Umbilical cord (tissue), 2 donors: ENCODE results near the gene ADAT3. TPM values are rescaled to one million over a fixed set of nuclear protein-coding genes. Genes with fewer than 3 reads are reported as not detected.
A peak's percentile ranks its signal among the peaks of the same experiment; 100 is the strongest.
"Not testable (repeated sequence)": the region's sequence is repeated elsewhere in the genome, so short reads cannot be mapped to it uniquely, and the experiment has no call there.

Experiments
- DNase-seq: peaks from one replicate; pipeline ENCODE4 v3.0.0-alpha.2; 2015; ENCODE audit warnings: low spot score
- total RNA-seq: library from RNA; depleted of rRNA; stranded (reverse); fragments of >200 nt; gene quantifications from one replicate; pipeline ENCODE4 v1.2.3, GENCODE V29; 2014; ENCODE audit warnings: low replicate concordance; ENCODE audit not compliant: insufficient read depth

ADAT3 gene
- total RNA-seq, 1 donor from 2014 or later: 7.5 TPM

DNA sequence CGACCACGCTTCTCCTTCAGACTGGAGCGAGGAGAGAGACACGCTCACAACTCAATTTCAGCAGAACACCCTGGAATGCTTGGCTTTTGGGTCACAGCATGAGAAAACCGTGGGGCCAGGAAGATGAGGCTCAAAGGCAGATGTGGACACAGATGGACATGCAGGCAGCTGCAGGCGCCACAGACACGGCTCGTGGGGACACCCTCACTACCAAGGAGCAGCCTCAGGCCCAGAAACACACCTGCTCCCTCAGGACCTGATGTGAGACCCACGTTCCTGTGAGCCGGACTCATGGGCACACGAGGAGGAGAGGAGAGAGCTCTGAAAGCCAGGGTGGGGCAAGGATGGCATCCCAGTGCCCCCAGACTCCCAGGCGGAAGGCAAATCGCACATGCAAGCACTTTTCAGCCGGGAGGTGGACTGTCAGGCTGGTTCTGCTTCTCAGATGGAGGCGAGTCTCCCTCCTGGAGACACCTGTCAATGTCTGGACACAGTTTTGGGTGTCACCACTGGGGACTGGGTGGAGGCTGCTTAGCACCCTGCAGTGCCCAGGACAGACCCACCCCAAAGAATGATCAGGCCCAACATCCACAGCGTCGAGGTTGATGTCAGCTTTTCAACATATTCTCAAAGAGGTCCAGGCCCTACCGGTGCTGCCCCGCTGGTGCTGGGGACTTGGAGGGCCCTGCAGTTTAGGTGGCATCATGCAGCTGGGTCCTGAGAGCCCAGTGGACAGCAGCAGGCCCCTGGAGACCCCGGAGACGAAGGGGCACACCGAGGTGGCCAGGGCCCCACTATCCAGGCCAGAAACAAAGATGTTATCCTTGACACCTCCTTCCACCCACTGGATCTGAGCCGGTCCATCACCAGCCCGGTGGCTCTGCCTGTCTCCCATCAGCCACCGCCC is 22.2 kb upstream of the ADAT3 start:
- DNase-seq: no peak

DNA sequence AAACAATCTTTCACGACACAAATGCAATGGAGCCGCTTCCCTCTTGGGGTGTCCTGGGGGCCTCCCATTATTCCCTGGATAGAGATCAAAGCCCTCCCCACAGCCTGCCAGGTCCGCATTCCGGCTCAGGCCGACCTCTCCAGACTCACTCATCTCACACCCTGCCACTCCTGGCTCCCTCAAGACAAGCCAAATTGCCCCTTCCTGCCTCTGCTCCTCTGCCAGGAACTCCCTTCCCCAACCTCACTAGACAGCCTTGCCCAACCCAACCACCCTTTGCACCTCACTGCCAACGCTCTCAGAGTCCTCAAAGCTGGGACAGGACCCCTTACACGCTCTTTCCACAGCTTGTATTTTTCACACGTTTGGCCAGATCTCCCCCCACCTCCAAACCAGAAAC is 21.4 kb upstream of the ADAT3 start:
- no peak for DNase-seq

DNA sequence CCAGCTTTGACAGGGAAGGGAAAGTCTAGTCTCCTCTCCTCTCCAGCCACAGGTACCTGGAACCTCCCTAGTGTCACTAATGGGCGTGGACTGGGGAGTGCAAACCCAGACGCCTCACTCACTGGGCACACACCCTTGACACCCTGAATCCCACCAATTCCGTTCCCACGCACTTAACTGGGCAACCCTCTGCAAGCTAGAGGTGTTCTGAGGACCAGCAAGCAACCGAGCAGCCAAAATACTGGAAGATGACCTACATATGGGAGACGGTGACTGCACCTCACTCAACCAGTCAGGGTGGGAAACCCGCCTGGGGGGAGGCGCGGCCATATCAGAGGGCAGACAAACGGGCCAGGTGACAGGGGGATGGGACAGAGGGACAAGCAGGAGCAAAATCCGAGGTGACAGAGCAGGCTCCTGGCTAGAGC is 20.9 kb upstream of the ADAT3 start:
- no peak for DNase-seq

DNA sequence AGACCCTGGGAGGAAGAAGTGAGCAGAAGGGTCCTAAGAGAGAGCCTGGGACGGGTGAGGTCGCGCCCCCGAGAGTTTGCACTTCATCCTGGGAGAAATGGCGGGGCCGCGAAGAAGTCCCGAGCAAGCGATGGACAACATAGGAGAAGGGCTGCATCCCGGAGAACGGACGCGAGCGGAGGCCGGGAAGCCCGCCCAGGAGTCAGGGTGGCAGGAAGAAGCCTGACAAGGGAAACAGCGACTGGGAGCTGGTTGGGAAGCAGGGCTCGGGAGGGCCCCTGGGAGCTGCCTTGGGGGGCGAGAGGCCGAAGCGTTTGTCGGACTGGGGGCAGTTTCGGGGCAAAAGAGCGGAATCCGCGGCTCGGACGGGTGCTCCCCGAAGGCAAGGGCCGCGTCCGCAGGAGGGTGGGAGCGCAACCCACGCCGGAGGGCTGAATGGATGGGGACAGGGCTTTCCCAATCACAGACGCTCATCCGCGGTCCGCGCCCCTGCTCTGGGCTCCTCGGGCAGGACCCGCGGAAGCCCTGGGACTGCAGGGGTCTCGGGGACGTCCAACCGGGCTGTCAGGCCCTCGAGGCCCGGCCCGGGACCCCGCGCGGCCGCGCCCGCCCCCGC is 20.4 kb upstream of the ADAT3 start:
- no peak for DNase-seq

DNA sequence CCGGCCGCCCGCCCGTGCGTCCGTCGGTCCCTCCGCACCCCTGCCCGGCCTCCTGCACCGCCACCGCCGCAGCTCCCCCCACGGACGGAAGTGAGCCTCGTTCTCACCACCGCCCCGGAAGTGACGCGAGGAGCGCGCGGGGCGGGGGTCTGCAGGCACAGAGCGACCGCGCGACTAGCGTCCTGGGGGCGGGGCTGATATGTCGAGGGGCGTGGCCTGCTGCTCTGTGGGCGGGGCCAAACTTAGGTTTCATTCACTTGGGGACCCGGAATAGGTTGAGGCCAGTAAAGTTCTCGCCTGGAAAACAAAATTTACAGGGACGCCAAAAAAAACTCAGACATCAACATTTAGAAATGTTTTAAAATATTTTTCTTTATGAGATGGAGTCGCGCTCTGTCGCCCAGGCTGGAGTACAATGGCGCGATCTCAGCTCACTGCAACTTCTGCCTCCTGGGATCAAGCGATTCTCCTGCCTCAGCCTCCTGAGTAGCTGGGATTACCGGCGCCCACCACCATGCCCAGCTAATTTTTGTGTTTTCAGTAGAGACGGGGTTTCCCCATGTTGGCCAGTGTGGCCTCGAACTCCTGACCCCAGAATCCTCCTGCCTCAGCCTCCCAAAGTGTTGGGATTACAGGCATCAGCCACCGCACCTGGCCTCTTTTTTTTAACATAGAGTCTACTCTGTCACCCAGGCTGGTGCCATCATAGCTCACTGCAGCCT is 19.6 kb upstream of the ADAT3 start, which contains the start of gene ABHD17A:
Gene ABHD17A, minus strand, starts transcription at position 99 of the 722 bp plus-strand sequence. CDS start 3,930 bp downstream, outside the sequence.
- peak; percentile 93 for DNase-seq

DNA sequence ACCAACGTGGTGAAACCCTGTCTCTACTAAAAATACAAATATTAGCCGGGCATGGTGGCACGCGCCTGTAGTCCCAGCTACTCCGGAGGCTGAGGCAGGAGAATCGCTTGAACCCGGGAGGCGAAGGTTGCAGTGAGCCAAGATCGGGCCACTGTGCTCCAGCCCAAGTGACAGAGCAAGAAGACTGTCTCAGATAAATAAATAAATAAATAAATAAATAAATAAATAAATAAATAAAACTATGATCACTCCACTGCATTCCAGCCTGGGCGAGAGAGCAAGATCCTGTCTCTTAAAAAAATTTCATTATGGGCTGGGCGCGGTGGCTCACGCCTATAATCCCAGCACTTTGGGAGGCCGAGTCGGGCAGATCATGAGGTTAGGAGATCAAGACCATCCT is 18.8 kb upstream of the ADAT3 start:
- not testable (repeated sequence) for DNase-seq

DNA sequence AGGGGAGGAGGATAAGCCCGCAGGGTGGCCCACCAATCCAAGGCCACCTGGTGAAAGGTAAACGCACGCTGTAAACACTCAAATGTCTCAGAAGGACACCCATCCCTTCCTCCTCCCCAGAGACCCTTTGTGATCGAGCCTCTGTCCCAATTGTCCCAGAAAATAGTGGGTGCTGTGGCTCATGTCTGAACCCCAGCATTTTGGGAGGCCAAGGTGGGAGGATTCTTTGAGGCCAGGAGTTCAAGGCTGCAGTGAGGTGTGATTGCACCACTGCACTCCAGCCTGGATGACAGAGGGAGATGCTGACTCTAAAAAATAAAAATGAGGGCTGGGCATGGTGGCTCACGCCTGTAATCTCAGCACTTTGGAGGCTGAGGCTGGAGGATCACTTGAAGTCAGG is 16.8 kb upstream of the ADAT3 start:
- no peak for DNase-seq

DNA sequence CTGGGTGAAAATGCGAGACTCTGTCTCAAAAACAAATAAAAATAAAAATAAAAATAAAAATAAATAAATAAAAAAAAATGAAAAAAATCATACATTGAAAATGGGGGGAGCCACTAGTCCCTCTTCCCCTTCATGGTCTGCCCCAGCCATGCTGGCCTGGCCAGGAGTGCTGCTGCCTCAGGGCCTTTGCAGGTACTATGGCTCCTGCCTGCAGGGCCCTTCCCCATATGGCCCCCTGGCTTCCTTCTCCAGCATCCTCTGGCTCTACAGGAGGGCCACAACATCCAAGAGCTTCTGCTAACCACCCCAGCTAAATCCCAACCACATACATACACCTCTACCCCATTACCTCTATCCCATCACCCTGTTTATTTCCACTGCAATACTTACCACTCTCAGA is 15.3 kb upstream of the ADAT3 start:
- DNase-seq: no peak

DNA sequence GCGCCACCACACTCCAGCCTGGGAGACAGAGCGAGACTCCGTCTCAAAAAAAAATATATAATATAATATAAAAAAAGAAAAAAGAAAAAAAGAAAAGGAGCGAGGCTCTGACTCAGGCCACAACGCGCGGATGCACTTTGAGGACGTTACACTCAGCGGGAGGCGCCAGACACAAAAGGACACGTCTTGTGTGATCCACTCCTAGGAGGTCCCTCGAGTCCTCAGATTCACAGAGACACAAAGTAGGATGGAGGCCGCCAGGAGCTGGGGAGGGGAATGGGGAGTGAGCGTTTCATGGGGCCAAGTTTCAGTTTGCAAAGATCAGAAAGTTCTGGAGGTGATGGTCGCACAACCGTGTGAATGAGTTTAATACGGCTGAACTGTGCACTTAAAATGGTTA is 11.4 kb upstream of the ADAT3 start:
- DNase-seq: no peak

DNA sequence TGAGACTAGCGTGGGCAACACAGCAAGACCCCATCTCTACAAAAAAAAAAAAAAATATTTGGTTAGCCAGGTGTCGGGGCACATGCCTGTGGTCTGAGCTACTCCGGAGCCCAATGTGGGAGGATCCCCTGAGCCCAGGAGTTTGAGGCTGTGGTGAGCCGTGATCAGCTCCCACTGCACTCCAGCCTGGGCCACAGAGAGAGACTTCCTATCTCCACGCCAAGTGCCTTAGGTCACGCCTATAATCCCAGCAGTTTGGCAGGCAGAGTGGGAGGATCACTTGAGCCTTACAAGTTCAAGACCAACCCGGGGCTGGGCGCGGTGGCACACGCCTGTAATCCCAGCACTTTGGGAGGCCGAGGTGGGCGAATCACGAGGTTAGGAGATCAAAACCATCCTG is 8.7 kb upstream of the ADAT3 start:
- no peak for DNase-seq

DNA sequence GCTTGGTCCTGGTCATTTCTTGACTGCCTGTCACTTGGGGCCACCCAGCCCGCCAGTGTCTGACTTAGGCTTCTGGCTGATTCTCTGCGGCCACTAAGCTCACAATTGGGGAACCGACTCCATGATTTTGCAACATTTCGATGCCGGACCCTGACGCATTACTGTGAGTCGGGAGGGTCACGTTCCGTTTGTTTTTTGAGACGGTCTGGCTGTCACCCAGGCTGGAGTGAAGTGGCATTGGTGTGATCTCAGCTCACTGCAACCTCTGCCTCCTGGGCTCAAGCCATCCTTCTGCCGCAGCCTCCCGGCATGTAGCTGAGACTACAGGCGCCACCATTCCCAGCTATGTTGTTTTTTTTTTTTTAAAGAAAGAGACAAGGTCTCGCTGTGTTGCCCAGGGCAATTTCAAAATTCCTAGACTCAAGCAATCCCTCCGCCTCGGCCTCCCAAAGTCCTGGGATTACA is 3.2 kb upstream of the ADAT3 start:
- peak; percentile 35 for DNase-seq

DNA sequence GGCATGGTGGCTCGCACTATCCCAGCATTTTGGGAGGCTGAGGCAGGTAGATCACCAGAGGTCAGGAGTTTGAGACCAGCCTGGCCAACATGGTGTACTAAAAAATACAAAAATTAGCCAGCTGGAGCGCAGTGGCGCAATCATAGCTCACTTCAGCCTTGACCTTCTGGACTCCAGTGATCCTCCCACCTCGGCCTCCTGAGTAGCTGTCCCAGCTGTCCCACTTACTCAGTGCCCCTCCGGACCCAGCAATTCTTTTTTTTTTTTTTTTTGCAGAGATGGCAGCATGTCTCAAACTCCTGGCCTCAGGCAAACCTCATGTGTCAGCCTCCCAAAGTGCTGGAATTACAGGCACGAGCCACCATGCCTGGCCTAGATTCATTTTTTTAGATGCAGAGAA is 2.3 kb upstream of the ADAT3 start:
- DNase-seq: no peak

DNA sequence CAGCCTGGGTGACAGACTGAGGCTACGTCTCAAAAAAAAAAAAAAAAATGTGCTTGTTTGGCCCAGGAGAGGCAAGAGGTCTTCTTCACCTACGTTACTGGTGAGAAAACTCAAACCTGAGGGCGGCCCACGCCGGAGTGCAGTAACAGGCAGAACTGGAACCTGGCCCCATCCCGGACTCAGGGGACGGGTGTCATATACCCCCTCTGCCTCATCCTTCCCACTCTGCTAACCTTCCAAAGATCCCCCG is 414 bp upstream of the ADAT3 start:
- DNase-seq: no peak

DNA sequence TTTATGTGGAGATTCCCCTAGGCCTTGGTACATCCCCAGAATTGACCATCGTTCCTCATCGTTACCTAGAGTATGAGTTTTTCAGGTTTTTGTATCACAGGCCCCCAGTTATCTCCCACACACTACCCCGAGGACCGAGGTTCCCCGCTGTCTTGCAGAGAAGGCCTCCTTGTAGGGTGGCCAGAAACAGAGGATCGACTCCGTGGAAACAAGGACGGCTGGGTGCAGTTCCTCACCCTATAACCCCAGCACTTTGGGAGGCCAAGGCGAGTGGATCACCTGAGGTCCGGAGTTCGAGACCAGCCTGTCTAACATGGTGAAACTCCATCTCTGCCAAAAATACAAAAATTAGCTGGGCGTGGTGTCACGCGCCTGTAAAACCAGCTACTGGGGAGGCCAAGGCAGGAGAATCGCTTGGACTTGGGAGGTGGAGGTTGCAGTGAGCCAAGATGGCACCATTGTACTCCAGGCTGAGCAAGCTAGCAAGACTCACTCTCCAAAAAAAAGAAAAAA is 720 bp downstream of the ADAT3 start:
- no peak for DNase-seq

DNA sequence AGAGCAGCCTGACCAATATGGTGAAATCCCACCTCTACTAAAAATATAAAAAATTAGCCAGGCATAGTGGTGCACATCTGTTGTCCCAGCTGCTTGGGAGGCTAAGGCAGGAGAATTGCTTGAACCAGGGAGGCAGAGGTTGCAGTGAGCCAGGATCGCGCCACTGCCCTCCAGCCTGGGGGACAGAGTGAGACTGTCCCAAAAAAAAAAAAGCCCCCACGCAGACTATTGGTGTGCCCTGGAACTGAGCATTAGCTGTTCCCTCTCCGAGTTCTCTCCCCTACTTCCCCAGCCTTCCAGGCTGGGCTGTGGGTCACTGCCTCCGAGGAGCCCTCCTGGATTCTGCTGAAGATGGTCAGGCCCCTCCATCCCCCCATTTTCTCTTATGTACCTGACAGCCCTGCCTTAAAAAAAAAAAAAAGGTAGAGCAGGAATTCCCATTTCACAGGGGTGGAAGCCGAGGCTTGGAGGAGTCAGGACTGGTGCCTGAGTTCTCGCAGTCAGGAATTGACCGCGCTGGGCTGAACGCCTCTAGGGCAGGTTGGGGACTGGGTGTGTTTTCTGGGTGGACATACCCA is 1.9 kb downstream of the ADAT3 start:
- DNase-seq: no peak

DNA sequence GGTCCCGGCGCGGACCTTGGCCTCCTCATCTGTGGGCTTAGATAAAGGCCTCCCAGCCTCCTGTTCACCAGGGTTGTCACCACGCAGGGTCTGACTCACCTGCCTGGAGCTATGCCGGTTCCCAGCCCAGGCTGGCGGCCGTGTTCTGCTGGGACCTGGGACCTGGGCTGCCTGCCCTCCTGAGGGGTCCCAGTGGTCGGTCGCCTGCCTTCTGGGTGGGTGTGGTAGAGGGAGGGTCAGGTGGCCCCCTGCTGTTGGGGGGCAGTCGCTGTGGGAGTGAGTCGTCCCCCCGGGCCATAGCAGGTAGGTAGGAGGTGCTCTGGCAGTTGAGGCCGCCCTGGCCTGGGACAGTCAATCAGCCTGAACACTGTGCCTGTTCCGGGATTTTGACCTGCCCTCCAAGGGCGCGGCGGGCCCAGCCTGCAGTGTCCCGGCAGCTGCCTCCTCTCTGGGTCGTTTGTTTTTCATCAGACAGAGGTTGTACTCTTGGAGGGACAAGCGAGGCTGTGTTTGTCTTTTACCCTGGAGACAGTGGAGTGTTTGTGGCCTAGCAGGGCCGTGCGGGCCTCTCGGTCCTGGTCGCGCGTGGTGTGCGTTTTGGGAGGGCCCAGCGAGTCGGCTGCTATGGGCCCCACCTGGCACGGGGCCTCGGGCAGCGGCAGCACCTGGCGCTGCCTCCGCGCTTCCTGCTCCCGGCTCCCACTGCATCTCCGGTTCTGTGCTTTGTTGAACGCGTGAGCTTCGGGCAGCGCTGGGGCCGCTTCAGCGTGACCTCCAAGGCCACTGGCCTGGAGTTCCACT is 2.6 kb downstream of the ADAT3 start:
- DNase-seq: no peak

DNA sequence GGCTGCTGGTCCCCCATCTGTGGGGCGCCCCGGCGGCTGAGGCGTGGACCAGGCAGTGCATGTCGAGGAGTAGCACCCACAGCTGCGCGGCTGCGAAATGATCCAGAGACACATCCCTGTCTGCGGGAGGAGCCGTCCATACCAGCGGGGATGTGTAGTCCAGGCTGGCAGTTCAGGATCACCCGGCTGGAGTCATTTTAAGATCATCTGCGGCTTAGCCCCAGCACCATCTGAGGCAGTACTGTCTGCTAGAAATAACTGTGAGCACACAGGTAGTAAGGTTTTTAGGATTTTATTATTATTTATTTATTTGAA is 3.1 kb downstream of the ADAT3 start:
- DNase-seq: no peak

DNA sequence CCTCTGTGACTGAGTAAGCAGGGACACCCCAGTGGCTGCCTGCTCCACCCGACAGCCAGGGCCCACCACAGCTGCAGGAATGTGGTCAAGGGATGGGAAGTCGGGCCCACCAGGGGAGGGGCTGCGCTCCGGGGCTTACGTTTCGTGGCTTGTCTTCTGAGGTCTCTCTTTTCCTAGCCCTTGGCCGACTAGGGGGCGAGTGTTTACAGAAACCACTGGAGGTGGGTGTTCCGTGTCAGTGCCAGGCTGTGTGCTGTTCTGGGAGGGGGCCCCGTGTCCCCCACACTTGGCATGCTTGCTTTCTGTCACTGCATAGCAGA is 4.5 kb downstream of the ADAT3 start:
- no peak for DNase-seq

DNA sequence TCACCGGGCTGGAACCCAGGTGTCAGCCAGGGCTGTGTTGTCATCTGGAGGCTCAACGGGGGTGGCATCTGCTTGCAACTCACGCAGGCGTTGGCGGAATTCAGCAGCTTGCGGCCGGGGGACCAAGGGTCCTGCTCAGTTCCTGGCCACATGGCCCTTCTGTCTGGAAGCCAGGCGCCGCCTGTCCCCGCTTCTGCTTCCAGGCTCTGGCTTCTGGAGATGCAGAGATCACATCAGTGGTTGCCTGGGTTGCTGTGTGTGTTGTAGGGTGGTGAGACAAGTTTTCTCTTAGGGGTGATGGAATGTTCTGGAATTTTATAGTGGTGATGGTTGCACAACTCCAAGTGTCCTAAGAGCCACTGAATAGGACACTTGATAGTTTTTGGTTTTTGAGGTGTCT is 5.0 kb downstream of the ADAT3 start:
- DNase-seq: no peak

DNA sequence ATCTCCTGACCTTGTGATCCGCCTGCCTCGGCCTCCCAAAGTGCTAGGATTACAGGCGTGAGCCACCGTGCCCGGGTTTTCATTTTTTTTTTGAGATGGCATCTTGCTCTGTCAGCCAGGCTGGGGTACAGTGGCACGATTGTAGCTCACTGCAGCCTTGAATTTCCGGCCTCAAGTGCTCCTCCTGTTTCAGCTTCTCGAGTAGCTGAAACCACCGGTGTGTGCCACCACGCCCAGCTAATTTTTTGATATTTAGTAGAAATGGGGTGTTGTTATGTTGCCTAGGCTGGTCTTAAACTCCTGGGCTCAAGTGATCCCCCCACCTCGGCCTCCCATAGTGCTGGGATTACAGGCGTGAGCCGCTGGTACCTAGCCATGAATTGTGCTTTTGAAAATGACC is 5.9 kb downstream of the ADAT3 start:
- DNase-seq: no peak

DNA sequence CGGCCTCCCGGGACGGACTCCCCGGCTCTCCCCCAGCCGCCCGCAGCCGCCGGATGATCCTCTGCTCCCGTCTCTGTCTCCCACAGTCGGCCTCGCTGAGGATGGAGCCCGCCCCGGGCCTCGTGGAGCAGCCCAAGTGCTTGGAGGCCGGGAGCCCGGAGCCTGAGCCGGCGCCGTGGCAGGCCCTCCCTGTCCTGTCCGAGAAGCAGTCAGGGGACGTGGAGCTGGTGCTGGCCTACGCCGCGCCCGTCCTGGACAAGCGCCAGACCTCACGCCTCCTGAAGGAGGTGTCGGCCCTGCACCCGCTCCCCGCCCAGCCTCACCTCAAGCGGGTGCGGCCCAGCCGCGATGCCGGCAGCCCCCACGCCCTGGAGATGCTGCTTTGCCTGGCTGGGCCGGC is 6.8 kb downstream of the ADAT3 start:
- DNase-seq: no peak
